ENCODE data around the gene ASCL5. TPM values are rescaled to one million over a fixed set of nuclear protein-coding genes. Genes with fewer than 3 reads are reported as not detected.
A peak's percentile ranks its signal among the peaks of the same experiment; 100 is the strongest.

ASCL5 gene
- total and polyA plus RNA-seq, 9 of the 15 experiments (the other 6 are each of a cell fraction or from before 2014, with no cell fraction given): 0.09 TPM; not detected in 8

DNA sequence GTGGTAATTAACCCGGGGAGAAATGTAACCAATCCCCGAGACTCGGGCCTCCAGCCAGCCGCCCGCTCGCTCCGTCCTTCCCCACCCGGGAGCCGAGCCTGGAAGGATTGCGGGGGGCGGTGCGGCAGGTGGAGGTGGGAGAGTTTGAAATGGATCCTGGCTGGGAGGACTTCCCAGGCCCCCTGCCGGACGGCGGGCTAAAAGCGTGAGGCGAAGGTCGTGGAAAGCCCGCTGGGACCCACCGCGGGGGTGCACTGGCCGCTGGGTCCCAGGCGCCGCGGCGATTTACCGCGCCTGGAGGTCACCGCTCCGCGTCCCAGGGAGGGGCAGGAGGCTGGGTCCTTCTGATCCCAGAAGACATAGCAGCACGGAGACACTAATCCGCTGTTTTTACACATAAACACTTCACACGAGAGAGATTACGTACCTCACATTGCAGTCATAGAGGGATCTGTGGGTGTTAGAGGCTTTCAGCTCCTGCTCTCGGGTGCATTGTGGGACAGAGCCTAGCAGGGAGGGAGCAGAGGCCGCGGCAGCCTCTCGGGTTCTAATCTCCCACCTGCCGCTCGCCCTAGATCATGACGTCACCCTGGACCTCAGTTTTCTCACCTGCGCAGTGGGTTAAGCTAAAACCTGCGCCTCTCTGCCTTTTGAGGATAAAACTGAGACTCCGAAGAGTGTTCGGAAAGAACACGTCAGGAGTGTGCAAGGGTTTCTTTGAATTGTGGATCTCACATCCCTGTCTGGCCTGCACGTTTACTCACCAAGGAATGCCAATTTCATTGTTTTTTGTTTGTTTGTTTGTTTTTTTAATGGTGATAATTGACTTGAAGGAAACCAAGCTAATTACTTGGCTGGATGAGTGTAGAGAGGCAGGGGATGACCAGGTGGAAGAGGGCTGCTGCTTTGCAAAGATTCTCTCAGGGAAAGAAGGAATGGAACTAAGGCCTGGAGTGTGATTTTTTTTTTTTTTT, 44.4 kb upstream of the ASCL5 start (continued):
- TF ChIP-seq FOXK2 (conservative IDR thresholded peaks at IDR 0.05 in 1 of 2, IDR thresholded peaks at IDR 0.05 in 1 of 2; ENCODE audit: low read depth in 2 of 2) (peak in 1 of 2 experiments; percentile 23; a peak in 1 of 4 replicates), ZNF184 (CRISPR knock-in tag; IDR thresholded peaks at IDR 0.05) (no peak), ZNF695 (CRISPR knock-in tag; IDR thresholded peaks at IDR 0.05) (no peak), KLF13 (tag; IDR thresholded peaks at IDR 0.05; ENCODE audit: borderline replicate concordance, low read depth) (peak; percentile 65; the same call in 1 of the 2 replicates), DPF2 (IDR thresholded peaks at IDR 0.05) (peak; percentile 65), FOSL1 (tag; conservative IDR thresholded peaks at IDR 0.05) (peak; percentile 38; the same call in 1 of the 2 replicates), PYGO2 (tag; IDR thresholded peaks at IDR 0.05) (0 out of 2 replicates have a peak, but pooled peaks have one; percentile 41), MTF1 (CRISPR knock-in tag; IDR thresholded peaks at IDR 0.05; ENCODE audit: borderline replicate concordance) (no peak), ELF1 (tag; IDR thresholded peaks at IDR 0.05) (no peak), RBM39 (optimal IDR thresholded peaks at IDR 0.05; ENCODE audit: low read depth, low read length) (no peak), ZNF311 (CRISPR knock-in tag; IDR thresholded peaks at IDR 0.05) (no peak), SRSF9 (IDR thresholded peaks at IDR 0.05; ENCODE audit: borderline replicate concordance, low read depth, low read length) (no peak)
- TF ChIP-seq, protein P1, sequence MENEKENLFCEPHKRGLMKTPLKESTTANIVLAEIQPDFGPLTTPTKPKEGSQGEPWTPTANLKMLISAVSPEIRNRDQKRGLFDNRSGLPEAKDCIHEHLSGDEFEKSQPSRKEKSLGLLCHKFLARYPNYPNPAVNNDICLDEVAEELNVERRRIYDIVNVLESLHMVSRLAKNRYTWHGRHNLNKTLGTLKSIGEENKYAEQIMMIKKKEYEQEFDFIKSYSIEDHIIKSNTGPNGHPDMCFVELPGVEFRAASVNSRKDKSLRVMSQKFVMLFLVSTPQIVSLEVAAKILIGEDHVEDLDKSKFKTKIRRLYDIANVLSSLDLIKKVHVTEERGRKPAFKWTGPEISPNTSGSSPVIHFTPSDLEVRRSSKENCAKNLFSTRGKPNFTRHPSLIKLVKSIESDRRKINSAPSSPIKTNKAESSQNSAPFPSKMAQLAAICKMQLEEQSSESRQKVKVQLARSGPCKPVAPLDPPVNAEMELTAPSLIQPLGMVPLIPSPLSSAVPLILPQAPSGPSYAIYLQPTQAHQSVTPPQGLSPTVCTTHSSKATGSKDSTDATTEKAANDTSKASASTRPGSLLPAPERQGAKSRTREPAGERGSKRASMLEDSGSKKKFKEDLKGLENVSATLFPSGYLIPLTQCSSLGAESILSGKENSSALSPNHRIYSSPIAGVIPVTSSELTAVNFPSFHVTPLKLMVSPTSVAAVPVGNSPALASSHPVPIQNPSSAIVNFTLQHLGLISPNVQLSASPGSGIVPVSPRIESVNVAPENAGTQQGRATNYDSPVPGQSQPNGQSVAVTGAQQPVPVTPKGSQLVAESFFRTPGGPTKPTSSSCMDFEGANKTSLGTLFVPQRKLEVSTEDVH (IDR thresholded peaks at IDR 0.05; ENCODE audit: low read depth, partially characterized antibody): peak; percentile 14
- TF ChIP-seq, protein P2, sequence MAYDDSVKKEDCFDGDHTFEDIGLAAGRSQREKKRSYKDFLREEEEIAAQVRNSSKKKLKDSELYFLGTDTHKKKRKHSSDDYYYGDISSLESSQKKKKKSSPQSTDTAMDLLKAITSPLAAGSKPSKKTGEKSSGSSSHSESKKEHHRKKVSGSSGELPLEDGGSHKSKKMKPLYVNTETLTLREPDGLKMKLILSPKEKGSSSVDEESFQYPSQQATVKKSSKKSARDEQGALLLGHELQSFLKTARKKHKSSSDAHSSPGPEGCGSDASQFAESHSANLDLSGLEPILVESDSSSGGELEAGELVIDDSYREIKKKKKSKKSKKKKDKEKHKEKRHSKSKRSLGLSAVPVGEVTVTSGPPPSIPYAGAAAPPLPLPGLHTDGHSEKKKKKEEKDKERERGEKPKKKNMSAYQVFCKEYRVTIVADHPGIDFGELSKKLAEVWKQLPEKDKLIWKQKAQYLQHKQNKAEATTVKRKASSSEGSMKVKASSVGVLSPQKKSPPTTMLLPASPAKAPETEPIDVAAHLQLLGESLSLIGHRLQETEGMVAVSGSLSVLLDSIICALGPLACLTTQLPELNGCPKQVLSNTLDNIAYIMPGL (CRISPR knock-in tag; IDR thresholded peaks at IDR 0.05): peak; percentile 65; the same call in 1 of the 2 replicates
- TF ChIP-seq, protein P3, sequence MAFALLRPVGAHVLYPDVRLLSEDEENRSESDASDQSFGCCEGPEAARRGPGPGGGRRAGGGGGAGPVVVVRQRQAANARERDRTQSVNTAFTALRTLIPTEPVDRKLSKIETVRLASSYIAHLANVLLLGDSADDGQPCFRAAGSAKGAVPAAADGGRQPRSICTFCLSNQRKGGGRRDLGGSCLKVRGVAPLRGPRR (CRISPR knock-in tag; IDR thresholded peaks at IDR 0.05): 0 out of 2 replicates have a peak, but pooled peaks have one; percentile 47
- TF ChIP-seq, protein P4, sequence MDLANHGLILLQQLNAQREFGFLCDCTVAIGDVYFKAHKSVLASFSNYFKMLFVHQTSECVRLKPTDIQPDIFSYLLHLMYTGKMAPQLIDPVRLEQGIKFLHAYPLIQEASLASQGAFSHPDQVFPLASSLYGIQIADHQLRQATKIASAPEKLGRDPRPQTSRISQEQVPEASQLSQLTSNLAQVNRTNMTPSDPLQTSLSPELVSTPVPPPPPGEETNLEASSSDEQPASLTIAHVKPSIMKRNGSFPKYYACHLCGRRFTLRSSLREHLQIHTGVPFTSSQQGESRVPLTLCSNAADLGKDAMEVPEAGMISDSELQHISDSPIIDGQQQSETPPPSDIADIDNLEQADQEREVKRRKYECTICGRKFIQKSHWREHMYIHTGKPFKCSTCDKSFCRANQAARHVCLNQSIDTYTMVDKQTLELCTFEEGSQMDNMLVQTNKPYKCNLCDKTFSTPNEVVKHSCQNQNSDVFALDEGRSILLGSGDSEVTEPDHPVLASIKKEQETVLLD (IDR thresholded peaks at IDR 0.05): 0 out of 2 replicates have a peak, but pooled peaks have one; percentile 40
- TF ChIP-seq, protein P5, sequence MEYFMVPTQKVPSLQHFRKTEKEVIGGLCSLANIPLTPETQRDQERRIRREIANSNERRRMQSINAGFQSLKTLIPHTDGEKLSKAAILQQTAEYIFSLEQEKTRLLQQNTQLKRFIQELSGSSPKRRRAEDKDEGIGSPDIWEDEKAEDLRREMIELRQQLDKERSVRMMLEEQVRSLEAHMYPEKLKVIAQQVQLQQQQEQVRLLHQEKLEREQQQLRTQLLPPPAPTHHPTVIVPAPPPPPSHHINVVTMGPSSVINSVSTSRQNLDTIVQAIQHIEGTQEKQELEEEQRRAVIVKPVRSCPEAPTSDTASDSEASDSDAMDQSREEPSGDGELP (CRISPR knock-in tag; IDR thresholded peaks at IDR 0.05; ENCODE audit: borderline replicate concordance): 0 out of 2 replicates have a peak, but pooled peaks have one; percentile 22

Data from K562 (cell line).